SK-N-MC (cell line): Measurements from ENCODE around the gene TMCC3.
"Not testable (repeated sequence)": the region's sequence is repeated elsewhere in the genome, so short reads cannot be mapped to it uniquely, and the experiment has no call there.

Experiments
- DNase-seq: peaks from one replicate; pipeline ENCODE4 v3.0.0-alpha.2; 2011; ENCODE audit warnings: low read depth, low spot score
- H3K27ac ChIP-seq: fragments of 200-600 bp; sonication (generic); 2 replicates; pipeline ENCODE4 v1.5.1; 2016; ENCODE audit warnings: mixed run types
- H3K36me3 ChIP-seq: fragments of 200-600 bp; sonication (generic); 2 replicates; pipeline ENCODE4 v1.6.1; 2017; ENCODE audit warnings: antibody characterized with exemption, low read length, mixed read lengths; ENCODE audit not compliant: insufficient read depth
- H3K4me3 ChIP-seq: fragments of 200-600 bp; sonication (generic); 2 replicates; pipeline ENCODE4 v1.5.1; 2016
- H3K9ac ChIP-seq: fragments of 200-600 bp; sonication (generic); 2 replicates; pipeline ENCODE4 v1.8.0; 2017; ENCODE audit warnings: mixed run types, mixed read lengths; ENCODE audit not compliant: insufficient read length
- H3K9me3 ChIP-seq: fragments of 200-600 bp; sonication (generic); 2 replicates; pipeline ENCODE4 v1.6.1; 2017; ENCODE audit warnings: low read depth, mild to moderate bottlenecking, antibody characterized with exemption, low read length, moderate library complexity, mixed read lengths
- EZH2 ChIP-seq: fragments of 200-600 bp; sonication (generic); IDR thresholded peaks from one replicate; pipeline ENCODE4 v1.6.1; 2017; ENCODE audit warnings: antibody characterized with exemption
- FOXP2 ChIP-seq: optimal IDR thresholded peaks from 2 replicates; pipeline ENCODE3; 2011; ENCODE audit warnings: mild to moderate bottlenecking, moderate library complexity; ENCODE audit not compliant: insufficient read depth; ENCODE audit errors: extremely low read length, control extremely low read depth
- POLR2AphosphoS5 ChIP-seq: IDR thresholded peaks from 2 replicates; pipeline ENCODE4 v1.6.1; 2012; ENCODE audit warnings: mild to moderate bottlenecking, low read depth, low read length, borderline replicate concordance

Gene TMCC3

GRCh38 chr12:94593822-94594442 lies 56.4 kb downstream of the TMCC3 start:
- Histone ChIP-seq H3K9ac (no peak overlapping the region), H3K9me3 (no peaks in the 10 kb centered on the region), H3K4me3 (no peak overlapping the region), H3K27ac (no peak overlapping the region), H3K36me3 (no peaks in the 10 kb centered on the region)
- TF ChIP-seq FOXP2 (no peak), POLR2AphosphoS5 (no peak)
- DNase-seq = no peak

- not testable (repeated sequence) for H3K36me3 ChIP-seq, H3K9ac ChIP-seq, DNase-seq, H3K27ac ChIP-seq, H3K4me3 ChIP-seq, H3K9me3 ChIP-seq
These were observed 57.6 kb downstream of the TMCC3 start for GRCh38 chr12:94592723-94593122.

GRCh38 chr12:94592080-94592479 lies 58.3 kb downstream of the TMCC3 start:
- Histone ChIP-seq H3K4me3 (no peak overlapping the region), H3K9me3 (no peaks in the 10 kb centered on the region), H3K27ac (no peak overlapping the region), H3K9ac (no peak overlapping the region), H3K36me3 (no peaks in the 10 kb centered on the region)
- no peak for TF ChIP-seq EZH2
- no peak for TF ChIP-seq FOXP2
- no peak for TF ChIP-seq POLR2AphosphoS5
- no peak for DNase-seq

- no peak for DNase-seq
- no peak overlapping the region for H3K4me3 ChIP-seq
- no peaks in the 10 kb centered on the region for H3K36me3 ChIP-seq
- TF ChIP-seq FOXP2 (no peak), EZH2 (no peak), POLR2AphosphoS5 (no peak)
- H3K9me3 ChIP-seq = no peaks in the 10 kb centered on the region
- H3K9ac ChIP-seq = no peak overlapping the region
- H3K27ac ChIP-seq = no peak overlapping the region
These were observed 59.9 kb downstream of the TMCC3 start for GRCh38 chr12:94590428-94590827.

- H3K9me3 ChIP-seq = no peaks in the 10 kb centered on the region
- no peaks in the 10 kb centered on the region for H3K36me3 ChIP-seq
- no peak for TF ChIP-seq FOXP2
- no peak for TF ChIP-seq EZH2
- TF ChIP-seq POLR2AphosphoS5 = no peak
- no peak overlapping the region for H3K4me3 ChIP-seq
- no peak overlapping the region for H3K9ac ChIP-seq
- DNase-seq = no peak
- no peak overlapping the region for H3K27ac ChIP-seq
These were observed 60.8 kb downstream of the TMCC3 start for GRCh38 chr12:94589591-94590001.

- Histone ChIP-seq H3K4me3 (no peak overlapping the region), H3K9ac (no peak overlapping the region), H3K36me3 (no peaks in the 10 kb centered on the region), H3K9me3 (no peaks in the 10 kb centered on the region), H3K27ac (no peak overlapping the region)
- no peak for TF ChIP-seq FOXP2
- no peak for TF ChIP-seq EZH2
- no peak for TF ChIP-seq POLR2AphosphoS5
- no peak for DNase-seq
These were observed 62.0 kb downstream of the TMCC3 start for GRCh38 chr12:94588346-94588745.

DNA sequence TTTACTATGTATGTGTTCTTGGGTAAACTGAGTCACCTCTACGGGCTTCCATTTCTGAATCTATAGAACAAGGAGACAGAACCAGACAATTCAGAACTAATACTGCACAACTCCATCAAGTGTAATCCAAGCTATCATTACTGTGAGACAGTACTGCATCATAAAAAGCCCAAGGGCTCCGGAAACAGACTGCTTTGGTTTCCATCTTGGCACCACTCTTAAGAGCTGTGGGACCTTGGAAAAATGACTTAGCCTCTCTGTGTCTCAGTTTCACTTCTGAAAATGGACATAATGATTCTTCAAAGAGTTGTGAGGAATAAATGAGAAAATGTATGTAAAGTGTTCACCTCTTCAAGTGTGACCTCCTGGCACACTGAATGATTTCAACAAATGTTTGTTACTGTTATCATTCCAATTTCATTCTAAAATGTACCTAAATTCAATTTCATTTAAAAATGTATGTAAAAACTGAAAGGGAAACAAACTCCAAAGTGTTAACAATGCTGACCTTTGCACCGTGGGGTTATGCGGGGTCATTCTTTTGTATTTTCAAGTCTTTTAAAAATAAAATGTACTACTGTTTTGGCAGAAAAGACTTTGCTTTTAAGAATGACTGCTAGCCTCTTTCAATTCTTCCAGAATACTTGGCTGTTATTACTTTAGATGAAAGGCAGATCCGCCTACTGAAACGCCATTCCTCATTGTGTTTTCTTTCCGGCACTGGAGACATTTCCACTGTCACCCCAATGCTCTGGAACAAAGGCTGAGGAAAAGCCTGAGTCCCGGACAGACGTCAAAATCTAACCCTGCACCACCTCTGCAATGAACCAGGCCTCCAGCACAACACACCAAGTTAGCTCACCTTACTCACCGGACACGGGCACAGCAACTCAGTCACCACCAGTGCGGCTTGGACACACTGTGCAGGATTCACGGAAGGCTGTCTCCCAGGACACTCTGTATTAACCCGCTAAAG lies 62.8 kb downstream of the TMCC3 start:
- H3K9ac ChIP-seq = no peak overlapping the region
- TF ChIP-seq FOXP2 (no peak), EZH2 (no peak), POLR2AphosphoS5 (no peak)
- no peak for DNase-seq
- H3K9me3 ChIP-seq = no peaks in the 10 kb centered on the region
- H3K36me3 ChIP-seq = no peaks in the 10 kb centered on the region
- no peak overlapping the region for H3K4me3 ChIP-seq
- H3K27ac ChIP-seq = no peak overlapping the region

- H3K9me3 ChIP-seq = no peaks in the 10 kb centered on the region
- H3K36me3 ChIP-seq = no peaks in the 10 kb centered on the region
- DNase-seq = no peak
- no peak overlapping the region for H3K9ac ChIP-seq
- H3K4me3 ChIP-seq = no peak overlapping the region
- no peak for TF ChIP-seq FOXP2
- no peak for TF ChIP-seq EZH2
- TF ChIP-seq POLR2AphosphoS5 = no peak
- no peak overlapping the region for H3K27ac ChIP-seq
These were observed 63.6 kb downstream of the TMCC3 start for GRCh38 chr12:94586589-94587259.

DNA sequence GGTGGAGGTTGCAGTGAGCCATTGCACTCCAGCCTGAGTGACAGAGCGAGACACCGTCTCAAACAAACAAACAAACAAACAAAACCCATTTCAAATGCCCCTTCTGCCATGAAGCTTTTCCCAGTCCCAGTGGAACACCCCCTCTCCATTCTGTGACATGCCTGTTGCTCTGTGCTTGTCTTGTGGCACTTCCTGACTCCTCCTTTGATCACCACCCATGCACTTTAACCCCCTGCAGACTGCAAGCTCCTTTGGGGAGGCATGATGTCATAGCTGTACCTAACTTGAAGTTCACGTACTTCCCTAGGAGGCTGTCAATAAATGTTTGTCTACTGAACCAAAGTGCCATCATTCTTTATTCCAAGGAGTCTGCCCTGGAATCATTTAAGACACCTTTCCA lies 64.7 kb downstream of the TMCC3 start:
- Histone ChIP-seq H3K9me3 (no peaks in the 10 kb centered on the region), H3K4me3 (no peak overlapping the region), H3K9ac (no peak overlapping the region), H3K27ac (no peak overlapping the region), H3K36me3 (no peaks in the 10 kb centered on the region)
- no peak for TF ChIP-seq FOXP2
- no peak for TF ChIP-seq POLR2AphosphoS5
- TF ChIP-seq EZH2 = no peak
- DNase-seq = no peak
